MV-4-11 (cell line): Measurements from ENCODE around the gene ZNF529.

Experiments
- DNase-seq: peaks from one replicate; lab custom pipeline; 2025; lab: John Stamatoyannopoulos, UW

Gene ZNF529

DNA sequence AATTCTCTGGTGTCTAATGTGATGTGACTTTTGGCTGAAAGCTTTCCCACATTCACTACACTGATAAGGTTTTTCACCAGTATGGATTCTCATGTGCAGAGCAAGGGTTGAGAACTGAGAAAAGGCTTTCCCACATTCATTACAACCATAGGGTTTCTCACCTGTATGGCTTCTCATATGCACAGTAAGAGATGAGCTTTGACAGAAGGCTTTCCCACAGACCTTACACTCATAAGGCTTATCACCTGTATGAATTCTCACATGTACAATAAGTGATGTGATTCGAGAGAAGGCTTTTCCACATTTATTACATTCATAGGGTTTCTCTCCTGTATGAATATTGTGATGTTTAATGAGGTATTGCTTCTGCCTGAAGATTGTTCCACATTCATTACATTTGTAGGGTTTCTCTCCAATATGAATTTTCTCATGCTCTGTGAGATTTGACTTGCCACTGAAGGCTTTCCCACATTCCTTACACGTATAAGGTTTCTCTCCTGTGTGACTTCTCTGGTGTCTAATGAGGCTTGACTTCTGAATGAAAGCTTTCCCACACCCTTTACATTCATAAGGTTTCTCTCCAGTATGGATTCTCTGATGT is 59.0 kb downstream of the ZNF529 start:
- DNase-seq: no peak

DNA sequence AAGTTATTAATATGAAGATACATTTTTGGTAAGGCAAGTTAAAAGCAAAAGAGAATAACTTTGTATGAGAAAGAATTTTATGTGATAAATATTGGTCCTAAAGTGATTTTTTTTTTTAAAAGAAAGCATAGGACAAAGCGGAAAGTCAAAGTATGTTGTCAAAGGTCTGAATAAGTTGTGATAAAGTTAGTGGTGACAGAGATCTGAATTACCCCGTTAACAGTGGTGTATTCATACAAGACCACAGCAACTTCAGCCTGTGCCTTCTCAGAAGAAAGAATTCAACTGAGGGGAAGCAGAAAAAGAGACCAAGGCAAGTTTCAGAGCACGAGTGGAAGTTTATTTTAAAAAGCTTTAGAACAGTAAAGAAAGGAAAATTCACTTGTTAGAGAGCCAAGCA is 64.8 kb downstream of the ZNF529 start:
- DNase-seq: no peak

DNA sequence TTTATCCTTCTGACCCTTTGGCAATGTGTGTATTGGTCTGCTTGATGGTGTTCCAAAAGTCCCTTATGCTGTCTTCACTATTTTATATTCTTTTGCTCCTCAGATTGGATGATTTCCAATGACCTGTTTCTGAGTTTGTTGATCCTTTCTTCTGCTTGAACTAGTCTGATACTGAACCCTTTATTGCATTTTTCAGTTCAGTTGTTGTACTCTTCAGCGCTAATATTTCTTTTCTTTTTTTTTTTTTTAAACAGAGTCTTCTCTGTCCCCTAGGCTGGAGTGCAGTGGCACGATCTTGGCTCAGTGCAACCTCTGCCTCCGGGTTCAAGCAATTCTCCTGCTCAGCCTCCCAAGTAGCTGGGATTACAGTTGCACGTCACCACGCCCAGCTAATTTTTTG is 71.1 kb downstream of the ZNF529 start:
- no peak for DNase-seq

DNA sequence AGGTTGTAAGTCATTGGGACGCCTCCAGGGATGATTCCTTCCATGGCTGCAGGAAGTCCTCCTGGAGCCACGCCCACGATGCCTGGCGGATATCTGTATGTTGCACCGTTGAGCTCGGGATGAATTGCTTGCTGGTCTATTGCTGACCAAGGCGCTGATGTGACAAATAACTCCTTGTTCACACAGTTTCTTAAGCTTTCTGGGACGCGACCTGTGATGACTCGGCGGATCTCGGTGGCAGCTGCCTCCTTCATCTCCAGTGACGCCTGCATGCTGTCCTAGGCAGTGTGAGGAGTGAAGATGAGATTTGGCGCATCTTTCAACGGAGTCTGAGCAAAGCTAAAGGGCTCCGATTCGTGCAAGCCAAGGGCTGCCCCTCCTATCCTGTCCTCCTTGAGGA is 76.1 kb downstream of the ZNF529 start:
- no peak for DNase-seq
